ENCODE measurements around the gene PSG4.
"Not testable (repeated sequence)": the region's sequence is repeated elsewhere in the genome, so short reads cannot be mapped to it uniquely, and the experiment has no call there.

The PSG4 gene

GRCh38 chr19:43197666-43198397 lies 7.6 kb downstream of the PSG4 start:
- DNase-seq, result not testable (repeated sequence)

- DNase-seq, result not testable (repeated sequence)
These were observed 11.0 kb downstream of the PSG4 start for GRCh38 chr19:43194397-43194796.

GRCh38 chr19:43192381-43193155 lies 12.9 kb downstream of the PSG4 start:
- DNase-seq, result not testable (repeated sequence)

- DNase-seq, result not testable (repeated sequence)
These were observed 17.3 kb downstream of the PSG4 start for GRCh38 chr19:43188092-43188491.

GRCh38 chr19:43186311-43186935 lies 19.0 kb downstream of the PSG4 start, which contains the start of gene PSG5:
Gene PSG5 (minus strand): TSS chr19:43186536. CDS start chr19:43186405, 131 bp downstream.
- not testable (repeated sequence) for DNase-seq

GRCh38 chr19:43181869-43182771 lies 23.3 kb downstream of the PSG4 start:
- not testable (repeated sequence) for DNase-seq

GRCh38 chr19:43179569-43180147 lies 25.8 kb downstream of the PSG4 start:
- not testable (repeated sequence) for DNase-seq

GRCh38 chr19:43178577-43178976 lies 26.9 kb downstream of the PSG4 start:
- not testable (repeated sequence) for DNase-seq

GRCh38 chr19:43165906-43166305 lies 39.5 kb downstream of the PSG4 start:
- not testable (repeated sequence) for DNase-seq

GRCh38 chr19:43163135-43163534 lies 42.3 kb downstream of the PSG4 start:
- not testable (repeated sequence) for DNase-seq

- not testable (repeated sequence) for DNase-seq
These were observed 43.2 kb downstream of the PSG4 start for GRCh38 chr19:43162261-43162660.

- DNase-seq, result no peak
These were observed 53.2 kb downstream of the PSG4 start for GRCh38 chr19:43152214-43152613.

- not testable (repeated sequence) for DNase-seq
These were observed 55.6 kb downstream of the PSG4 start for GRCh38 chr19:43149788-43150187.

- no peak for DNase-seq
These were observed 57.2 kb downstream of the PSG4 start for GRCh38 chr19:43148233-43148632.

Data from activated CD4-positive, alpha-beta T cell treated with anti-CD3 and anti-CD28 coated beads, Interleukin-2, amount 50 U/mL, for 1 hour (primary cell).